CD4-positive, alpha-beta T cell (primary cell): ENCODE data around the gene CELF4. TPM values are rescaled to one million over a fixed set of nuclear protein-coding genes. Genes with fewer than 3 reads are reported as not detected.

Source experiments
- ATAC-seq: fragments of 200-7000 bp; cut with Tn5 transposase; one replicate; pipeline ENCODE4 v1.10.0; 2022; ENCODE audit warnings: mild to moderate bottlenecking; ENCODE audit not compliant: poor library complexity
- CTCF ChIA-PET: fragments of 350-600 bp; sonication (Branson Sonifier 250); formaldehyde crosslinking; loops from one replicate; lab custom pipeline; 2021; ENCODE audit warnings: antibody characterized with exemption, inconsistent platforms; lab: Charles Lee
- POLR2A ChIA-PET: fragments of 350-600 bp; sonication (Branson Sonifier 250); formaldehyde crosslinking; loops from one replicate; lab custom pipeline; 2021; ENCODE audit warnings: antibody characterized with exemption, inconsistent platforms; lab: Charles Lee
- DNase-seq, 14 experiments: peaks; one replicate each; pipeline ENCODE4 v3.0.0-alpha.2; 2013 to 2020; ENCODE audit warnings: mixed read lengths in 2 of 14
- H3K27ac ChIP-seq, 2 donors: one replicate each; pipeline versions ENCODE4 v1.5.1 to v1.7.0; 2013; ENCODE audit warnings: low read length in 2 of 2, low read depth in 1 of 2, mild to moderate bottlenecking in 1 of 2
- H3K27me3 ChIP-seq, 2 experiments: 1 replicate in 1 of 2; 2 replicates in 1 of 2; pipeline versions ENCODE4 v1.6.1 to v1.7.0; 2013; ENCODE audit warnings: low read length in 2 of 2, control low read depth in 1 of 2, mild to moderate bottlenecking in 1 of 2, moderate library complexity in 1 of 2; ENCODE audit not compliant: insufficient read depth in 2 of 2, control insufficient read depth in 1 of 2
- H3K36me3 ChIP-seq: one replicate; pipeline ENCODE4 v1.6.1; 2013; ENCODE audit warnings: low read length, control low read depth; ENCODE audit not compliant: insufficient read depth
- H3K4me1 ChIP-seq: one replicate; pipeline ENCODE4 v1.6.1; 2013; ENCODE audit warnings: low read length, control low read depth; ENCODE audit not compliant: insufficient read depth
- H3K4me3 ChIP-seq: one replicate; pipeline ENCODE4 v1.5.1; 2013; ENCODE audit warnings: mild to moderate bottlenecking, low read length, moderate library complexity
- H3K9me3 ChIP-seq, 2 experiments: 1 replicate in 1 of 2; 2 replicates in 1 of 2; pipeline versions ENCODE4 v1.6.1 to v1.7.0; 2013; ENCODE audit warnings: low read length in 2 of 2, mild to moderate bottlenecking in 2 of 2, control low read depth in 1 of 2, moderate library complexity in 1 of 2; ENCODE audit not compliant: control insufficient read depth in 1 of 2, insufficient read depth in 1 of 2
- H3K27ac Mint-ChIP-seq: one replicate; pipeline ENCODE4 v1.8.0; 2020; ENCODE audit warnings: mixed read lengths
- H3K27me3 Mint-ChIP-seq: one replicate; pipeline ENCODE4 v1.8.0; 2021; ENCODE audit warnings: mixed read lengths
- H3K36me3 Mint-ChIP-seq: one replicate; pipeline ENCODE4 v1.8.0; 2021; ENCODE audit warnings: low read depth, mixed read lengths
- H3K4me1 Mint-ChIP-seq: one replicate; pipeline ENCODE4 v1.8.0; 2021; ENCODE audit warnings: low read depth, mixed read lengths
- H3K4me3 Mint-ChIP-seq: one replicate; pipeline ENCODE4 v1.8.0; 2020; ENCODE audit warnings: mild to moderate bottlenecking, mixed read lengths
- H3K9me3 Mint-ChIP-seq: one replicate; pipeline ENCODE4 v1.8.0; 2020; ENCODE audit warnings: mixed read lengths
- intact Hi-C, 2 experiments: fragments of 100-400 bp; cut with DNase I in 1 of 2; cut with micrococcal nuclease in 1 of 2; formaldehyde crosslinking; loops; one replicate each; pipeline versions ENCODE4 v1.15.1 to v1.9.0; 2023 to 2025; cut with DNase I, micrococcal nuclease
- total RNA-seq, 174 experiments: library from RNA in 2 of 174; stranded (reverse) in 2 of 174; gene quantifications; one replicate each; pipeline ENCODE4 v1.2.3 and lab custom pipeline; 2021 to 2026
- TF ChIP-seq, protein P1 (sequence below): fragments of 200-600 bp; IDR thresholded peaks from one replicate; pipeline ENCODE4 v1.8.0; 2022; ENCODE audit warnings: antibody characterized with exemption, mild to moderate bottlenecking

Gene CELF4
- total RNA-seq, 2 experiments from 2014 or later: not detected

DNA sequence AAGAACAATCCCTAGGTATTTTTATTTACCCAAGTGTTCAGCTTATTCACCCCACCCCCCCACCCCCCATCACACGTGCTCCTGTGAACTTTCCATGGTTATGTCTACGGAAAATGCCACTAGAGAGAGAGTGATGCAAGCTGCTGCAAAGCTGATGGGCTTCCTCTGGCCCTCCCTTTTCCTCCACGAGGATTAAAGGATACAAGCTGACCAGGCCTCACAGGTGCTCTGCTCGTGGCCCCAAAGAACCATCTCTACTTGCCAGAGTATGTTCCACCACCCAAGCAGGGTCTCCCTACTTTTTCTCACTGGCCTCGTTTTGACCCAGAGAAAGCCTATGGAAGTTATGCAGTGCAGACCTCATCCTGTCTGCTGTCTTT lies 342.6 kb downstream of the CELF4 start:
- POLR2A ChIA-PET: no interaction called here
- TF ChIP-seq, protein P1, sequence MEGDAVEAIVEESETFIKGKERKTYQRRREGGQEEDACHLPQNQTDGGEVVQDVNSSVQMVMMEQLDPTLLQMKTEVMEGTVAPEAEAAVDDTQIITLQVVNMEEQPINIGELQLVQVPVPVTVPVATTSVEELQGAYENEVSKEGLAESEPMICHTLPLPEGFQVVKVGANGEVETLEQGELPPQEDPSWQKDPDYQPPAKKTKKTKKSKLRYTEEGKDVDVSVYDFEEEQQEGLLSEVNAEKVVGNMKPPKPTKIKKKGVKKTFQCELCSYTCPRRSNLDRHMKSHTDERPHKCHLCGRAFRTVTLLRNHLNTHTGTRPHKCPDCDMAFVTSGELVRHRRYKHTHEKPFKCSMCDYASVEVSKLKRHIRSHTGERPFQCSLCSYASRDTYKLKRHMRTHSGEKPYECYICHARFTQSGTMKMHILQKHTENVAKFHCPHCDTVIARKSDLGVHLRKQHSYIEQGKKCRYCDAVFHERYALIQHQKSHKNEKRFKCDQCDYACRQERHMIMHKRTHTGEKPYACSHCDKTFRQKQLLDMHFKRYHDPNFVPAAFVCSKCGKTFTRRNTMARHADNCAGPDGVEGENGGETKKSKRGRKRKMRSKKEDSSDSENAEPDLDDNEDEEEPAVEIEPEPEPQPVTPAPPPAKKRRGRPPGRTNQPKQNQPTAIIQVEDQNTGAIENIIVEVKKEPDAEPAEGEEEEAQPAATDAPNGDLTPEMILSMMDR: no peak
- H3K9me3 Mint-ChIP-seq: peaks cover 4% of the 10 kb centered on the region
- no peak overlapping the region for H3K27ac ChIP-seq
- CTCF ChIA-PET: no interaction called here
- H3K4me1 Mint-ChIP-seq: no peaks in the 10 kb centered on the region
- no peak overlapping the region for H3K27ac Mint-ChIP-seq
- H3K9me3 ChIP-seq: peaks cover 0 to 7% of the 10 kb centered on the region in 2 experiments
- H3K4me3 Mint-ChIP-seq: no peak overlapping the region
- no peak for ATAC-seq
- intact Hi-C loops: no loop called here
- no peaks in the 10 kb centered on the region for H3K27me3 Mint-ChIP-seq
- DNase-seq: no peak
- H3K36me3 Mint-ChIP-seq: peaks cover 50% of the 10 kb centered on the region
- no peak overlapping the region for H3K4me3 ChIP-seq
- no peaks in the 10 kb centered on the region for H3K36me3 ChIP-seq
- no peaks in the 10 kb centered on the region for H3K27me3 ChIP-seq
- no peaks in the 10 kb centered on the region for H3K4me1 ChIP-seq

DNA sequence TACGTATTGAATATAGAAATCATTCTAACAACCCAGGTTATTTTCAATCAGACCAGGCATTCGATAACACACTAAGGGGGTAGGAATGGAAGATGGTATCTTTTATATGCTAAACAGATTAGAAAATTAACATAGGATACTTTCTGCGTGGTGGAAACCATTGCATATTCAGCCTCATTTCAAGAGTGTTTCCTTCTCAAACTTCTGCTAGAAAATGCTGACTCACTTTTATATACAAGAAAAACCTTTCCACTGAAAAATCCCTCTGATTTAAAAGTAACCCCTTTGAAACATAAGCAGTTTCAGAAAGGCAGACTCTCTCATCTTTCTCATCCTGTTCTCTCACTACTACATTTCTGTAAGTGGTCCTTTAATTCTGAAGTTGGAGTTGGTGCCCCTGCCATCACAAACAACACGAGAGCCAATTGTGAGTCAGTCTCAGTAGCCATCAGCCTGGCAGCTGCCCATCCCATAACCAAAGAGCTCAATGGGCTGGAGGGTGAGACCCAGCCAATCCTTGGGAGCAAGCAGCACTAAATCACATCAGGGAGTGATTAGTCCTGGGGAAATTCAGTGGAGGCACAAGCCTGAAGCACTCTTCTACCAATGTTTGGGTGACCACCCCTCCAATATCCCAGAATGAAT lies 343.1 kb downstream of the CELF4 start:
- ChIA-PET POLR2A (no interaction called here), CTCF (no interaction called here)
- no peaks in the 10 kb centered on the region for H3K27me3 ChIP-seq
- intact Hi-C loops: no loop called here
- no peak for ATAC-seq
- Mint-ChIP-seq H3K27ac (no peak overlapping the region), H3K4me3 (no peak overlapping the region), H3K36me3 (peaks cover 53% of the 10 kb centered on the region), H3K27me3 (no peaks in the 10 kb centered on the region), H3K9me3 (peaks cover 4% of the 10 kb centered on the region), H3K4me1 (no peaks in the 10 kb centered on the region)
- H3K9me3 ChIP-seq: peaks cover 0 to 7% of the 10 kb centered on the region in 2 experiments
- H3K4me3 ChIP-seq: no peak overlapping the region
- no peak overlapping the region for H3K27ac ChIP-seq
- TF ChIP-seq, protein P1: no peak
- no peak for DNase-seq
- no peaks in the 10 kb centered on the region for H3K4me1 ChIP-seq
- H3K36me3 ChIP-seq: no peaks in the 10 kb centered on the region

GRCh38 chr18:37219257-37219656 lies 346.3 kb downstream of the CELF4 start:
- Histone ChIP-seq H3K27ac (no peak overlapping the region), H3K36me3 (no peaks in the 10 kb centered on the region), H3K4me3 (no peak overlapping the region), H3K4me1 (no peaks in the 10 kb centered on the region), H3K9me3 (peaks cover 0 to 7% of the 10 kb centered on the region in 2 experiments), H3K27me3 (no peaks in the 10 kb centered on the region)
- TF ChIP-seq, protein P1: no peak
- no peaks in the 10 kb centered on the region for H3K4me1 Mint-ChIP-seq
- no peak overlapping the region for H3K4me3 Mint-ChIP-seq
- POLR2A ChIA-PET: no interaction called here
- CTCF ChIA-PET: no interaction called here
- DNase-seq (no peak), ATAC-seq (no peak)
- H3K27ac Mint-ChIP-seq: no peak overlapping the region
- peaks cover 58% of the 10 kb centered on the region for H3K36me3 Mint-ChIP-seq
- H3K9me3 Mint-ChIP-seq: peaks cover 9% of the 10 kb centered on the region
- intact Hi-C loops: no loop called here
- H3K27me3 Mint-ChIP-seq: no peaks in the 10 kb centered on the region
